IPS-11a (cell line): Measurements from ENCODE around the gene PIWIL4.

Experiments
- H3K4me3 ChIP-seq: one replicate; pipeline ENCODE4 v1.5.1; 2013; ENCODE audit warnings: low read depth, low read length, control low read depth

PIWIL4 gene

GRCh38 chr11:94567181-94567670 is at the start of gene PIWIL4:
PIWIL4 (plus strand) TSS chr11:94567368; CDS start chr11:94567519, 151 bp downstream.
- H3K4me3 ChIP-seq = no peak within 1 kb of the TSS

- H3K4me3 ChIP-seq = no peak overlapping the region
These were observed 48.9 kb upstream of the PIWIL4 start for GRCh38 chr11:94518300-94518699.

- no peak overlapping the region for H3K4me3 ChIP-seq
These were observed 47.6 kb upstream of the PIWIL4 start for GRCh38 chr11:94519478-94520084.

GRCh38 chr11:94521684-94522083 is 45.5 kb upstream of the PIWIL4 start:
- no peak overlapping the region for H3K4me3 ChIP-seq

- no peak overlapping the region for H3K4me3 ChIP-seq
These were observed 42.8 kb upstream of the PIWIL4 start for GRCh38 chr11:94524341-94524740.

- H3K4me3 ChIP-seq = no peak overlapping the region
These were observed 41.4 kb upstream of the PIWIL4 start for GRCh38 chr11:94525546-94526324.

GRCh38 chr11:94526645-94527438 is 40.3 kb upstream of the PIWIL4 start:
- no peak overlapping the region for H3K4me3 ChIP-seq

- no peak overlapping the region for H3K4me3 ChIP-seq
These were observed 38.6 kb upstream of the PIWIL4 start for GRCh38 chr11:94528551-94528950.

GRCh38 chr11:94532211-94532610 is 35.0 kb upstream of the PIWIL4 start:
- H3K4me3 ChIP-seq = no peak overlapping the region

GRCh38 chr11:94533206-94533605 is 34.0 kb upstream of the PIWIL4 start:
- no peak overlapping the region for H3K4me3 ChIP-seq

- H3K4me3 ChIP-seq = no peak overlapping the region
These were observed 33.2 kb upstream of the PIWIL4 start for GRCh38 chr11:94533696-94534630.

GRCh38 chr11:94536386-94536785 is 30.8 kb upstream of the PIWIL4 start:
- no peak overlapping the region for H3K4me3 ChIP-seq

GRCh38 chr11:94537031-94537600 is 30.1 kb upstream of the PIWIL4 start:
- no peak overlapping the region for H3K4me3 ChIP-seq

GRCh38 chr11:94539420-94539819 is 27.7 kb upstream of the PIWIL4 start:
- H3K4me3 ChIP-seq = no peak overlapping the region

GRCh38 chr11:94543695-94544645 is 23.2 kb upstream of the PIWIL4 start, which contains the start of gene FUT4:
FUT4 (plus strand) TSS chr11:94543921; CDS start chr11:94544134, 213 bp downstream.
- peak within 1 kb of the TSS; percentile 55 for H3K4me3 ChIP-seq

GRCh38 chr11:94544646-94545263 is 22.4 kb upstream of the PIWIL4 start:
- H3K4me3 ChIP-seq = peak overlapping the region; percentile 55

- H3K4me3 ChIP-seq = peak overlapping the region; percentile 55
These were observed 21.7 kb upstream of the PIWIL4 start for GRCh38 chr11:94545264-94546161.

GRCh38 chr11:94546162-94546470 is 21.1 kb upstream of the PIWIL4 start:
- H3K4me3 ChIP-seq = peak overlapping the region; percentile 55
